T-helper 2 cell treated with Interferon-gamma antibody and Interleukin-4, amounts not matched to agents 100 ng/mL and 5 ng/mL, for 36 hours (primary cell): ENCODE data around the gene BTBD18. TPM values are rescaled to one million over a fixed set of nuclear protein-coding genes. Genes with fewer than 3 reads are reported as not detected.

Experiments
- total RNA-seq: library from RNA; stranded (reverse); gene quantifications from 2 replicates; pipeline ENCODE4 v1.2.3, GENCODE V29; 2022

BTBD18 gene
- total RNA-seq, 1 donor from 2014 or later, result not detected

Other genes with a start within 250 kb of the BTBD18 start
- 25.4 and 26.3 TPM in 2 replicates for gene SLC43A1, start 236.1 kb downstream of the BTBD18 start, total RNA-seq
- gene TIMM10, start 221.1 kb downstream of the BTBD18 start, total RNA-seq, result 63.0 and 67.7 TPM in 2 replicates
- not detected in 2 replicates for gene SMTNL1, start 214.2 kb downstream of the BTBD18 start, total RNA-seq
- gene UBE2L6, start 184.1 kb downstream of the BTBD18 start, total RNA-seq, result 238 and 241 TPM in 2 replicates
- gene SERPING1, start 154.1 kb downstream of the BTBD18 start, total RNA-seq, result not detected in 2 replicates
- gene YPEL4, start 101.9 kb downstream of the BTBD18 start, total RNA-seq, result 0.25 and 0.48 TPM in 2 replicates
- 17.1 and 17.6 TPM in 2 replicates for gene CLP1, start 94.1 kb downstream of the BTBD18 start, total RNA-seq
- gene ZDHHC5, start 83.7 kb downstream of the BTBD18 start, total RNA-seq, result 74.8 and 75.7 TPM in 2 replicates
- 12.1 and 12.9 TPM in 2 replicates for gene MED19, start 39.6 kb downstream of the BTBD18 start, total RNA-seq
- gene TMX2, start 39.2 kb downstream of the BTBD18 start, total RNA-seq, result 73.2 and 73.6 TPM in 2 replicates
- 194 and 201 TPM in 2 replicates for gene SELENOH, start 10.3 kb downstream of the BTBD18 start, total RNA-seq
- gene CTNND1, start 10.0 kb upstream of the BTBD18 start, total RNA-seq, result 7.5 and 9.3 TPM in 2 replicates